Smooth muscle cell (in vitro differentiated cells): ENCODE data around the gene TACC3. TPM values are rescaled to one million over a fixed set of nuclear protein-coding genes. Genes with fewer than 3 reads are reported as not detected.

Experiments
- DNase-seq: peaks from one replicate; lab custom pipeline; 2025; ENCODE audit not compliant: unreplicated experiment; lab: John Stamatoyannopoulos, UW
- H2AFZ ChIP-seq: fragments of 200-600 bp; sonication (generic); 2 replicates; pipeline ENCODE4 v1.6.0; 2016; ENCODE audit warnings: antibody characterized with exemption, low read depth, mild to moderate bottlenecking
- H3F3A ChIP-seq: fragments of 200-600 bp; sonication (generic); 2 replicates; pipeline ENCODE4 v1.6.0; 2017; ENCODE audit warnings: antibody characterized with exemption, low read depth
- H3K27ac ChIP-seq: fragments of 200-600 bp; sonication (generic); 2 replicates; pipeline ENCODE4 v1.5.1; 2016; ENCODE audit warnings: low read depth, mild to moderate bottlenecking
- H3K27me3 ChIP-seq: fragments of 200-600 bp; sonication (generic); 2 replicates; pipeline ENCODE4 v1.6.1; 2016; ENCODE audit warnings: low read depth, mild to moderate bottlenecking
- H3K36me3 ChIP-seq: fragments of 200-600 bp; sonication (generic); 2 replicates; pipeline ENCODE4 v1.5.1; 2016; ENCODE audit warnings: low read depth
- H3K4me1 ChIP-seq: fragments of 200-600 bp; sonication (generic); 2 replicates; pipeline ENCODE4 v1.5.1; 2016; ENCODE audit warnings: low read depth
- H3K4me2 ChIP-seq: fragments of 200-600 bp; sonication (generic); 2 replicates; pipeline ENCODE4 v1.6.0; 2016; ENCODE audit warnings: mild to moderate bottlenecking
- H3K4me3 ChIP-seq: fragments of 200-600 bp; sonication (generic); 2 replicates; pipeline ENCODE4 v1.5.1; 2016; ENCODE audit warnings: mild to moderate bottlenecking
- H3K79me2 ChIP-seq: fragments of 200-600 bp; sonication (generic); 2 replicates; pipeline ENCODE4 v1.6.0; 2016; ENCODE audit warnings: low read depth, mild to moderate bottlenecking
- H3K9ac ChIP-seq: fragments of 200-600 bp; sonication (generic); 2 replicates; pipeline ENCODE4 v1.6.0; 2016; ENCODE audit warnings: low read depth
- H3K9me3 ChIP-seq: fragments of 200-600 bp; sonication (generic); replicated peaks from 2 replicates; pipeline ENCODE4 v1.5.1; 2016; ENCODE audit warnings: low read depth
- H4K20me1 ChIP-seq: fragments of 200-600 bp; sonication (generic); 2 replicates; pipeline ENCODE4 v1.6.0; 2016; ENCODE audit warnings: low read depth
- CTCF ChIP-seq: fragments of 200-600 bp; sonication (generic); IDR thresholded peaks from 2 replicates; pipeline ENCODE4 v1.5.1; 2017; ENCODE audit warnings: borderline replicate concordance, mild to moderate bottlenecking, antibody characterized with exemption; ENCODE audit not compliant: insufficient read depth, poor library complexity, severe bottlenecking
- WGBS: methylation state at CpG from one replicate; pipeline ENCODE4 v1.1.7; 2016; ENCODE audit warnings: low lambda C conversion rate; 5-methylcytosine and 5-hydroxymethylcytosine counted together
- polyA plus RNA-seq: library from polyadenylated mRNA; unstranded; fragments of >200 nt; fragmentation: Nextera tagmentation; extraction: Ambion mirVana; gene quantifications from 2 replicates; pipeline ENCODE4 v1.2.1, GENCODE V29; 2016
- total RNA-seq: library from RNA; depleted of rRNA; stranded (reverse); fragments of >200 nt; gene quantifications from 2 replicates; pipeline ENCODE4 v1.2.3, GENCODE V29; 2014

Gene TACC3
- total and polyA plus RNA-seq, 2 experiments from 2014 or later = 12.5 to 19.4 TPM

DNA sequence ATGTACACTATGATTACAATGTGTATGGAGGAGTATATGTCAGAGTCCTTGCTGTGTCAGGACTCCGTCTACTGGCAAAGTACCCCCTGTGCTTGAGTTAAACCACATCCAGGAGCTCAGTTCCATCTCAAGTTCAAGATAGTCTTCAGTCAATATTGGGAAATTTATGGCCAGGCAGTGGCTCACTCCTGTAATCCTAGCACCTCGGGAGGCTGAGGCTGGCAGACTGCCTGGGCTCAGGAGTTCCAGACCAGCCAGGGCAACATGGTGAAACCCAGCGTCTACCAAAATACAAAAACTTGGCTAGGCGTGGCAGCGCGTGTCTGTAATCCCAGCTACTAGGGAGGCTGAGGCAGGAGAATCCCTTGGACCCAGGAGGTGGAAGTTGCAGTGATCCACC is 15.0 kb upstream of the TACC3 start:
- Histone ChIP-seq H3K36me3 (no peaks in the 10 kb centered on the region), H4K20me1 (peaks cover 92% of the 10 kb centered on the region), H2AFZ (no peak overlapping the region), H3K27me3 (no peaks in the 10 kb centered on the region), H3F3A (peaks cover 7% of the 10 kb centered on the region), H3K27ac (no peak overlapping the region), H3K4me3 (no peak overlapping the region), H3K79me2 (peaks cover 87% of the 10 kb centered on the region), H3K4me1 (peaks cover 17% of the 10 kb centered on the region), H3K9ac (no peak overlapping the region), H3K9me3 (no peaks in the 10 kb centered on the region), H3K4me2 (no peak overlapping the region)
- no peak for DNase-seq
- TF ChIP-seq CTCF = no peak
- 94% methylated on average over 6 of the region's 6 CpGs for WGBS

DNA sequence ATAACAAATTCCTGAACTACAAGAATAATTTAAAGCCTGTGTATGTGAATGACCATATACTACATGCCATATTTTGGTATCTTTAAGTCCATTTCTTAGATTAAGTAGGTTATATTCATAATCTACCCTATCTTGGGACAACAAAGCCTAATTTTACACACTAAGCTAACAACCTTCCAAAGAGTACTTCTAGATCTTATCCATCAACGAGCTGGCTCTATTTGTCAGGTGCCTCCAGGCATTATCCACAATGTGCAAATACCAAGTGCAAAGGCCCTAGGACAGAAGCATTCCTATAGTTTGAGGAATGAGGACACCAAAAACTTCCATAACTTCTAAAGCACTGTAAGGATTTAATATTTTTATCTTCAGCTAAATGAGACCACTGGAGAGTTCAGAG is 12.7 kb upstream of the TACC3 start:
- Histone ChIP-seq H3K36me3 (no peaks in the 10 kb centered on the region), H3K27ac (no peak overlapping the region), H3K9me3 (no peaks in the 10 kb centered on the region), H3K79me2 (peaks cover 71% of the 10 kb centered on the region), H3K9ac (no peak overlapping the region), H3K4me2 (peak overlapping the region; percentile 48), H3F3A (peaks cover 7% of the 10 kb centered on the region), H4K20me1 (peaks cover 74% of the 10 kb centered on the region), H3K27me3 (no peaks in the 10 kb centered on the region), H3K4me1 (peaks cover 17% of the 10 kb centered on the region), H2AFZ (no peak overlapping the region), H3K4me3 (no peak overlapping the region)
- DNase-seq = no peak
- TF ChIP-seq CTCF = no peak
- WGBS = 43% methylated on average over 1 of the region's 1 CpG

- peaks cover 49% of the 10 kb centered on the region for H4K20me1 ChIP-seq
- H3K9me3 ChIP-seq = no peaks in the 10 kb centered on the region
- H2AFZ ChIP-seq = peak overlapping the region; percentile 1
- TF ChIP-seq CTCF = no peak
- no peaks in the 10 kb centered on the region for H3K27me3 ChIP-seq
- peak overlapping the region; percentile 97 for H3K27ac ChIP-seq
- H3F3A ChIP-seq = peaks cover 7% of the 10 kb centered on the region
- peak overlapping the region; percentile 86 for H3K4me2 ChIP-seq
- peak overlapping the region; percentile 88 for H3K4me3 ChIP-seq
- no peaks in the 10 kb centered on the region for H3K36me3 ChIP-seq
- WGBS = 17% methylated on average over 22 of the region's 22 CpGs
- DNase-seq = no peak
- peaks cover 17% of the 10 kb centered on the region for H3K4me1 ChIP-seq
- peaks cover 47% of the 10 kb centered on the region for H3K79me2 ChIP-seq
- peak overlapping the region; percentile 96 for H3K9ac ChIP-seq
These were observed 10.2 kb upstream of the TACC3 start for GRCh38 chr4:1711055-1711570.

DNA sequence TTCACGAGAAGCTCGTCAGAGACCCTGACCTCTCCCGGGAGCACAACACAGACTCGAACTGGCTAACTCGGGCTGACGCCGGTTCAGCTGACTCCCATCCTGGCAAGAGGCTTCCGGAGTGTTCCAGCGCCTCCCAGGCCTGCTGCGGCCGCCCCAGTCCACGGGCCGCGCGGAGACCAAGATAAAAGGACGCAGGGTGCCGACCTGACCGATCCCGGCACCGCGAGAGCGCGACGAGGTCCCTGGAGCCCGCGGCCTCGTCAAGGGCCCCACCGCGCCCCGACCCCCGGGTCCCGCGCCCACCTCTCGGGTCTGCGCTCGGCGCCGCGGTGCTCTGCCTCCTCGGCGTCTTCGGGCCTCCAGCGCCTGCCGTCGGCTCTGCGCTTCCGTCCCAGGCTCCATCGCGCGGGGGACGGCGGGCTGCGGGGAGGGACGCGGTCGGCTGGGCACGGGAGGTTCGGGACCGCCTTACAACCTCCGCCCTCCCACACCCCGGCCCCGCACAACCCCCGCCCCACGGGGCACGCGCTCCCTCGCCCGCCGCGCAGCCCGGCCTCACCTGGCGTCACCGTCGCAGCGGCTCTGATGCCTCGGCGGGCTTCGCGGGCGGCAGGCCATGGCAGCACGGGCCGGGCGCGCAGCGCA is 9.6 kb upstream of the TACC3 start:
- H4K20me1 ChIP-seq = peaks cover 43% of the 10 kb centered on the region
- H3K27ac ChIP-seq = peak overlapping the region; percentile 97
- H3K4me1 ChIP-seq = peaks cover 17% of the 10 kb centered on the region
- TF ChIP-seq CTCF = no peak
- WGBS = under 1% methylated on average over 69 of the region's 85 CpGs
- DNase-seq = no peak
- H3K4me2 ChIP-seq = peak overlapping the region; percentile 86
- H3K9ac ChIP-seq = peak overlapping the region; percentile 96
- H2AFZ ChIP-seq = peak overlapping the region; percentile 1
- H3K27me3 ChIP-seq = no peaks in the 10 kb centered on the region
- H3F3A ChIP-seq = peaks cover 7% of the 10 kb centered on the region
- no peaks in the 10 kb centered on the region for H3K36me3 ChIP-seq
- peak overlapping the region; percentile 88 for H3K4me3 ChIP-seq
- no peaks in the 10 kb centered on the region for H3K9me3 ChIP-seq
- H3K79me2 ChIP-seq = peaks cover 42% of the 10 kb centered on the region
